HCT116 (cell line): ENCODE results near the gene OPCML. TPM values are rescaled to one million over a fixed set of nuclear protein-coding genes. Genes with fewer than 3 reads are reported as not detected.

Experiments used
- ATAC-seq: fragments of 200-7000 bp; cut with Tn5 transposase; 2 replicates; pipeline ENCODE4 v1.9.1; 2020; ENCODE audit warnings: mild to moderate bottlenecking, moderate library complexity
- BruUV-seq: library from RNA; stranded (reverse); fragments of 400-500 nt; replicated peaks from 2 replicates; lab custom pipeline; 2021; lab: Mats Ljungman, UMichigan
- CTCF ChIA-PET: fragments of 300-600 bp; sonication (Branson Sonifier 250); formaldehyde crosslinking; loops from one replicate; lab custom pipeline; 2021; ENCODE audit warnings: antibody characterized with exemption; lab: Charles Lee
- POLR2A ChIA-PET: fragments of 300-600, 350-600 bp; sonication (Branson Sonifier 250); formaldehyde crosslinking; loops from one replicate; lab custom pipeline; 2021; ENCODE audit warnings: antibody characterized with exemption; lab: Charles Lee
- RAD21 ChIA-PET, 2 experiments: fragments of 300-600 bp; sonication (Branson Sonifier 250); formaldehyde crosslinking; loops; one replicate each; lab custom pipeline; 2023; ENCODE audit warnings: low total read pairs in 2 of 2; ENCODE audit not compliant: uncharacterized antibody in 2 of 2, unreplicated experiment in 2 of 2, low non-redundant PET in 1 of 2; lab: Charles Lee
- DNase-seq: peaks from one replicate; pipeline ENCODE4 v3.0.0-alpha.2; 2010; ENCODE audit warnings: low read depth, low spot score
- H2AFZ ChIP-seq: fragments of 200-600 bp; shearing (Covaris generic), sonication (generic); 2 replicates; pipeline ENCODE4 v1.6.1; 2017; ENCODE audit warnings: low read depth, mixed run types, mixed read lengths, antibody characterized with exemption, low read length; ENCODE audit not compliant: poor library complexity, severe bottlenecking
- H3K27ac ChIP-seq: 2 replicates; pipeline ENCODE4 v1.5.1; 2012; ENCODE audit warnings: low read depth, low read length
- H3K27me3 ChIP-seq: fragments of 200-600 bp; sonication (generic); 2 replicates; pipeline ENCODE4 v1.6.1; 2016; ENCODE audit warnings: mixed run types, low read length, mixed read lengths; ENCODE audit not compliant: insufficient read depth
- H3K36me3 ChIP-seq, 2 experiments: fragments of 200-500 bp in 1 of 2; fragments of 200-600 bp in 1 of 2; sonication (Bioruptor generic) in 1 of 2; sonication (generic) in 1 of 2; 2 replicates each; pipeline versions ENCODE4 v1.5.1 to v1.6.1; 2014 to 2016; ENCODE audit warnings: low read length in 2 of 2, inconsistent platforms in 1 of 2, mixed read lengths in 1 of 2, mixed run types in 1 of 2; ENCODE audit not compliant: insufficient read depth in 2 of 2, control insufficient read depth in 1 of 2
- H3K4me1 ChIP-seq, 2 experiments: fragments of 200-600 bp in 1 of 2; sonication (generic) in 1 of 2; 2 replicates each; pipeline versions ENCODE4 v1.5.1 to v1.6.1; 2012 to 2017; ENCODE audit warnings: low read length in 2 of 2, inconsistent platforms in 1 of 2, mild to moderate bottlenecking in 1 of 2, mixed read lengths in 1 of 2, mixed run types in 1 of 2, moderate library complexity in 1 of 2; ENCODE audit not compliant: insufficient read depth in 2 of 2, control insufficient read depth in 1 of 2
- H3K4me2 ChIP-seq: fragments of 200-600 bp; sonication (generic); 2 replicates; pipeline ENCODE4 v1.6.1; 2017; ENCODE audit warnings: mixed run types, low read length, mixed read lengths
- H3K4me3 ChIP-seq, 2 experiments: fragments of 200-600 bp in 1 of 2; sonication (generic) in 1 of 2; replicated peaks in 1 of 2; 2 replicates each; pipeline ENCODE4 v1.5.1; 2011 to 2016; ENCODE audit warnings: low read length in 2 of 2, control low read depth in 1 of 2, low read depth in 1 of 2, mild to moderate bottlenecking in 1 of 2, mixed read lengths in 1 of 2, mixed run types in 1 of 2
- H3K79me2 ChIP-seq: fragments of 200-600 bp; sonication (generic); 2 replicates; pipeline ENCODE4 v1.6.1; 2017; ENCODE audit warnings: mild to moderate bottlenecking, mixed run types, low read length, moderate library complexity, mixed read lengths; ENCODE audit not compliant: insufficient read depth
- H3K9ac ChIP-seq: fragments of 200-600 bp; sonication (generic); 2 replicates; pipeline ENCODE4 v1.6.1; 2016; ENCODE audit warnings: low read length, mixed read lengths
- H3K9me2 ChIP-seq: fragments of 200-600 bp; sonication (generic), shearing (Covaris generic); 2 replicates; pipeline ENCODE4 v1.6.1; 2017; ENCODE audit warnings: mixed run types, mild to moderate bottlenecking, moderate library complexity; ENCODE audit not compliant: insufficient read depth
- H3K9me3 ChIP-seq, 2 experiments: fragments of 200-500 bp in 1 of 2; fragments of 200-600 bp in 1 of 2; sonication (Bioruptor generic) in 1 of 2; sonication (generic) in 1 of 2; 2 replicates each; pipeline ENCODE4 v1.6.1; 2014 to 2017; ENCODE audit warnings: low read length in 2 of 2, mixed read lengths in 2 of 2, inconsistent platforms in 1 of 2, low read depth in 1 of 2, mild to moderate bottlenecking in 1 of 2, mixed run types in 1 of 2, moderate library complexity in 1 of 2; ENCODE audit not compliant: control insufficient read depth in 1 of 2, insufficient read depth in 1 of 2
- H4K20me1 ChIP-seq: fragments of 200-600 bp; sonication (generic), shearing (Covaris generic); 2 replicates; pipeline ENCODE4 v1.6.1; 2017; ENCODE audit warnings: mixed run types, mild to moderate bottlenecking, moderate library complexity; ENCODE audit not compliant: insufficient read depth
- CBX3 ChIP-seq: IDR thresholded peaks from 2 replicates; pipeline ENCODE4 v1.6.1; 2012; ENCODE audit warnings: low read depth
- CEBPB ChIP-seq: IDR thresholded peaks from 2 replicates; pipeline ENCODE4 v1.6.1; 2012; ENCODE audit warnings: low read depth
- CTCF ChIP-seq, 3 experiments: fragments of 200-600 bp in 1 of 3; sonication (generic) in 1 of 3; IDR thresholded peaks in 2 of 3; conservative IDR thresholded peaks in 1 of 3; 2 replicates each; pipeline ENCODE4 v1.5.1; 2012 to 2017; ENCODE audit warnings: low read depth in 2 of 3, low read length in 2 of 3, antibody characterized with exemption in 1 of 3, borderline replicate concordance in 1 of 3, control low read depth in 1 of 3, mild to moderate bottlenecking in 1 of 3, mixed read lengths in 1 of 3, mixed run types in 1 of 3, moderate library complexity in 1 of 3; ENCODE audit not compliant: insufficient read depth in 1 of 3
- EGR1 ChIP-seq: IDR thresholded peaks from 2 replicates; pipeline ENCODE4 v1.6.1; 2012; ENCODE audit warnings: low read depth
- EZH2 ChIP-seq: fragments of 200-600 bp; sonication (generic); IDR thresholded peaks from 2 replicates; pipeline ENCODE4 v1.6.1; 2017; ENCODE audit warnings: antibody characterized with exemption, mixed run types
- EZH2phosphoT487 ChIP-seq: fragments of 200-600 bp; IDR thresholded peaks from 2 replicates; pipeline ENCODE4 v1.6.1; 2018; ENCODE audit warnings: antibody characterized with exemption, borderline replicate concordance
- FOSL1 ChIP-seq: IDR thresholded peaks from 2 replicates; pipeline ENCODE4 v1.6.1; 2012; ENCODE audit warnings: low read depth
- JUND ChIP-seq: IDR thresholded peaks from 2 replicates; pipeline ENCODE4 v1.6.1; 2012
- POLR2AphosphoS5 ChIP-seq: IDR thresholded peaks from 2 replicates; pipeline ENCODE4 v1.6.1; 2011; ENCODE audit warnings: mild to moderate bottlenecking, low read depth, low read length, moderate library complexity
- RAD21 ChIP-seq: IDR thresholded peaks from 2 replicates; pipeline ENCODE4 v1.6.1; 2012; ENCODE audit warnings: low read depth, mild to moderate bottlenecking
- REST ChIP-seq: IDR thresholded peaks from 2 replicates; pipeline ENCODE4 v1.6.1; 2012; ENCODE audit warnings: low read depth
- SIN3A ChIP-seq: IDR thresholded peaks from 2 replicates; pipeline ENCODE4 v1.6.1; 2012; ENCODE audit warnings: low read depth
- SP1 ChIP-seq: IDR thresholded peaks from 2 replicates; pipeline ENCODE4 v1.6.1; 2012; ENCODE audit warnings: low read depth
- ZFX ChIP-seq: fragments of 450-650 bp; IDR thresholded peaks from 2 replicates; pipeline ENCODE4 v1.6.1; 2017
- ZNF274 ChIP-seq: fragments of 200-500 bp; sonication (Bioruptor generic); IDR thresholded peaks from 2 replicates; pipeline ENCODE4 v1.6.1; 2014; ENCODE audit warnings: mild to moderate bottlenecking, low read depth, low read length, inconsistent platforms
- intact Hi-C: fragments of 100-400 bp; cut with micrococcal nuclease; formaldehyde crosslinking; loops from 2 replicates; pipeline ENCODE4 v1.10.0; 2022
- total RNA-seq: library from RNA; stranded (reverse); gene quantifications from one replicate; pipeline ENCODE4 v1.2.1, GENCODE V29; 2021; ENCODE audit not compliant: unreplicated experiment

The OPCML gene
- total RNA-seq, 1 experiment from 2014 or later, result not detected

DNA sequence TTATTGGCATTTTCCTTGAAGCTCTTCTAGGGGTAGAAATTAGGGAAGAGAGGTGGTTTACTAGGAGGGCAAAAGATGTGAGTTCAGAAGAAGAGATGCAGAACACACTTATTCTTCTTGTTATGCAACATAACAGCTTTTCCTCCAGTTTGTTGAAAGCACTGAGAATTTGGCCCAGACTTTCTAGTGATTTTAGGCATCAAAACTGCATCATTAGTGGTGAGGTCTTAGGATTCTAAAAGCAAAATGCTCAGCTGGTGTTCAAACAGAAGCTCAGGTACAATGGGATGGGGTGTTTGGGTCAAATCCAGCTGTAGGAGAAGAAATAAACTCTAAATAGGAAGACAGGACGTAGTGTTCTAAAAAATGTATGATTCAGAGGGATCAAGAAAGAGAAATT lies 221.1 kb downstream of the OPCML start:
- Histone ChIP-seq H4K20me1 (no peaks in the 10 kb centered on the region), H3K4me1 (no peaks in the 10 kb centered on the region), H3K27ac (no peak overlapping the region), H3K9me3 (peaks cover 4 to 31% of the 10 kb centered on the region in 2 experiments; a peak in 2 of 4 replicates), H3K9me2 (no peaks in the 10 kb centered on the region), H3K4me2 (no peak overlapping the region), H3K79me2 (no peaks in the 10 kb centered on the region), H2AFZ (no peak overlapping the region), H3K9ac (no peak overlapping the region), H3K36me3 (no peaks in the 10 kb centered on the region), H3K27me3 (no peaks in the 10 kb centered on the region), H3K4me3 (no peak overlapping the region)
- POLR2A ChIA-PET, result no interaction called here
- RAD21 ChIA-PET, result no interaction called here
- no TSS peak for BruUV-seq
- CTCF ChIA-PET, result no interaction called here
- ATAC-seq, result no peak
- intact Hi-C loops, result no loop called here
- no peak for TF ChIP-seq CTCF (IDR thresholded peaks at IDR 0.05 in 2 of 3, conservative IDR thresholded peaks at IDR 0.05 in 1 of 3; ENCODE audit: borderline replicate concordance in 1 of 3, insufficient read depth in 1 of 3, low read depth in 2 of 3, low read length in 2 of 3)
- TF ChIP-seq EGR1, result no peak
- TF ChIP-seq EZH2, result no peak
- TF ChIP-seq FOSL1, result no peak
- no peak for TF ChIP-seq ZFX
- TF ChIP-seq POLR2AphosphoS5, result no peak
- DNase-seq, result no peak

DNA sequence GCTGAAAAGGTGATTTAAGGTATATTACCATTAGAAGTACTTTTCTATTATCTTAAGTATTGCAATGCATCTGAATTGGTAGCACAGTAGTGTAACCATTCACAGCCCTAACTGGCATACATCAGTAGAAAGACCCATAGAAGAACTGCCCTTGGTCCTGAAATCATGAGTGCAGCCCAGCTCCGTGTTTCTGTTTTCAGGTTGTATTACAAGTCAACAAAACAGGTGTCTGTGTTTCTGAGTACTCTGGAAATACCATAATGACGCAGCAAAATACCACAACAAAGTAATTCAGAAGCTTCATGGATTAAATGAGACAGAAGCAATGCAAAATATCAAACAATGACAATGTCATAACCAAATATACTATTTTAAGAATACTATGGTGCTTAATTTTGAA lies 226.3 kb downstream of the OPCML start:
- Histone ChIP-seq H3K4me3 (no peak overlapping the region), H2AFZ (no peak overlapping the region), H3K4me2 (no peak overlapping the region), H3K9me3 (peaks cover 18 to 34% of the 10 kb centered on the region in 2 experiments; a peak in 2 of 4 replicates), H3K9me2 (no peaks in the 10 kb centered on the region), H3K27ac (no peak overlapping the region), H4K20me1 (no peaks in the 10 kb centered on the region), H3K79me2 (no peaks in the 10 kb centered on the region), H3K4me1 (no peaks in the 10 kb centered on the region), H3K27me3 (no peaks in the 10 kb centered on the region), H3K36me3 (no peaks in the 10 kb centered on the region), H3K9ac (no peak overlapping the region)
- ChIA-PET RAD21 (no interaction called here), POLR2A (no interaction called here), CTCF (no interaction called here)
- no peak for TF ChIP-seq ZFX
- no peak for TF ChIP-seq RAD21
- TF ChIP-seq POLR2AphosphoS5, result no peak
- TF ChIP-seq SP1, result no peak
- no peak for TF ChIP-seq CEBPB
- no peak for TF ChIP-seq REST
- no peak for TF ChIP-seq ZNF274
- no peak for TF ChIP-seq CBX3
- TF ChIP-seq SIN3A, result no peak
- TF ChIP-seq JUND, result no peak
- TF ChIP-seq EZH2phosphoT487, result no peak
- no TSS peak for BruUV-seq
- no peak for ATAC-seq
- DNase-seq, result no peak
- intact Hi-C loops, result no loop called here
